HG03159 (cell line): ENCODE results near the gene DHRS4.
A peak's percentile ranks its signal among the peaks of the same experiment; 100 is the strongest.
"Not testable (repeated sequence)": the region's sequence is repeated elsewhere in the genome, so short reads cannot be mapped to it uniquely, and the experiment has no call there.

Experiments used
- ATAC-seq: cut with Tn5 transposase; IDR thresholded peaks from one replicate; pipeline ENCODE4 v1.9.1; 2021; ENCODE audit warnings: mild to moderate bottlenecking, moderate library complexity; ENCODE audit not compliant: unreplicated experiment

Gene DHRS4

GRCh38 chr14:23939607-23940326, 13.8 kb upstream of the DHRS4 start:
- ATAC-seq = no peak

- ATAC-seq = no peak
Measured at GRCh38 chr14:23941230-23941629, 12.3 kb upstream of the DHRS4 start.

- ATAC-seq = no peak
Measured at GRCh38 chr14:23941669-23942068, 11.9 kb upstream of the DHRS4 start.

GRCh38 chr14:23942587-23942986, 11.0 kb upstream of the DHRS4 start:
- ATAC-seq = no peak

GRCh38 chr14:23949069-23949468, 4.5 kb upstream of the DHRS4 start:
- not testable (repeated sequence) for ATAC-seq

GRCh38 chr14:23950411-23951135, 3.0 kb upstream of the DHRS4 start:
- no peak for ATAC-seq

- ATAC-seq = not testable (repeated sequence)
Measured at GRCh38 chr14:23951136-23951466, 2.5 kb upstream of the DHRS4 start.

- no peak for ATAC-seq
Measured at GRCh38 chr14:23951590-23952201, 1.9 kb upstream of the DHRS4 start.

GRCh38 chr14:23953116-23953463, 480 bp upstream of the DHRS4 start:
- not testable (repeated sequence) for ATAC-seq

- peak; percentile 29 for ATAC-seq
Measured at GRCh38 chr14:23954279-23954614, 677 bp downstream of the DHRS4 start.

- not testable (repeated sequence) for ATAC-seq
Measured at GRCh38 chr14:23954965-23955364, 1.4 kb downstream of the DHRS4 start.

- ATAC-seq = not testable (repeated sequence)
Measured at GRCh38 chr14:23955811-23956210, 2.2 kb downstream of the DHRS4 start.

- not testable (repeated sequence) for ATAC-seq
Measured at GRCh38 chr14:23957913-23958569, 4.5 kb downstream of the DHRS4 start.

- not testable (repeated sequence) for ATAC-seq
Measured at GRCh38 chr14:23960899-23961298, 7.3 kb downstream of the DHRS4 start.

GRCh38 chr14:23961704-23962103, 8.1 kb downstream of the DHRS4 start:
- ATAC-seq = not testable (repeated sequence)

GRCh38 chr14:23969130-23969480, 15.5 kb downstream of the DHRS4 start:
- ATAC-seq = not testable (repeated sequence)

- peak; percentile 72 for ATAC-seq
Measured at GRCh38 chr14:23969481-23970282, 16.1 kb downstream of the DHRS4 start.

- not testable (repeated sequence) for ATAC-seq
Measured at GRCh38 chr14:23970283-23970659, 16.7 kb downstream of the DHRS4 start.

GRCh38 chr14:23973178-23973577, 19.6 kb downstream of the DHRS4 start:
- not testable (repeated sequence) for ATAC-seq

GRCh38 chr14:23974041-23974440, 20.5 kb downstream of the DHRS4 start:
- ATAC-seq = not testable (repeated sequence)

- ATAC-seq = not testable (repeated sequence)
Measured at GRCh38 chr14:23977208-23977607, 23.6 kb downstream of the DHRS4 start.
